HepG2 (cell line): Measurements from ENCODE around the gene DNASE2.

ENCODE experiments used
- CREM ChIP-seq, 2 experiments: sonication (generic) in 1 of 2; formaldehyde crosslinking in 1 of 2; IDR thresholded peaks; 2 replicates each; pipeline versions ENCODE4 v1.4.0 to v1.6.1; 2016 to 2020; ENCODE audit warnings: antibody characterized with exemption in 1 of 2, mild to moderate bottlenecking in 1 of 2, missing genetic modification reagents in 1 of 2
- MAFK ChIP-seq, 2 experiments: IDR thresholded peaks in 1 of 2; conservative IDR thresholded peaks in 1 of 2; 2 replicates each; pipeline ENCODE4 v1.6.1; 2011; ENCODE audit warnings: improper control_type of control experiment in 2 of 2, low read length in 2 of 2
- MLLT10 ChIP-seq: sonication (generic); formaldehyde crosslinking; IDR thresholded peaks from 2 replicates; pipeline ENCODE4 v1.4.0; 2020; ENCODE audit warnings: missing genetic modification reagents

DNA sequence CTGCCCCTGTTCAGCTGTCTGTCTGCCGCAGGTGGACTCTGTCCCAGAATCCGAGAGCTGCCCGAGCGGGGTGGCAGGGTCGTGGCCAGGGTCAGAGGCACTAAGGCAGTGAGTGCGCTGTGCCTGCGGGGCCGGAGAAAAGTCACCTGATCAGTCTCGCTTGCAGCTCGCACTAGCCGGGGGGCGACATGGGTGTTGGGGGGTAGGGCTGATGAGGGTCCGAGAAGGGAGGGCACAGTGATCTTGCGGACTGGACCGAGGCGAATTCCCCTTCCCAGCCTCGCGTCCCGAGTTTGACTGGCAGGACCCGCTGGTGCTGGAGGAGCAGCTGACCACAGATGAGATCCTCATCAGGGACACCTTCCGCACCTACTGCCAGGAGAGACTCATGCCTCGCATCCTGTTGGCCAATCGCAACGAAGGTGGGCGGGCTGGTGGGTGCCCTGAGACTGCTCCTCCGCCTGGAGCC, 10.3 kb upstream of the DNASE2 start:
- no peak for TF ChIP-seq MAFK (conservative IDR thresholded peaks at IDR 0.05 in 1 of 2, IDR thresholded peaks at IDR 0.05 in 1 of 2; ENCODE audit: low read length in 2 of 2)
- TF ChIP-seq CREM (IDR thresholded peaks at IDR 0.05), result no peak
- TF ChIP-seq CREM (CRISPR knock-in tag; IDR thresholded peaks at IDR 0.05), result no peak
- TF ChIP-seq MLLT10 (CRISPR knock-in tag), result no peak
